Measurements from ENCODE around the gene ARL6IP5. TPM values are rescaled to one million over a fixed set of nuclear protein-coding genes. Genes with fewer than 3 reads are reported as not detected.

Gene ARL6IP5
- total and polyA plus RNA-seq, 2 donors from 2014 or later: 94.0 to 138 TPM

GRCh38 chr3:69085833-69086722 is 1.3 kb downstream of the ARL6IP5 start:
- Histone ChIP-seq H3K9me3 (ENCODE audit: control insufficient read depth in 2 of 3, insufficient read depth in 1 of 3, low read length in 3 of 3) (no peaks in the 10 kb centered on the region), H3K4me3 (ENCODE audit: low read length in 3 of 3) (peak overlapping the region; percentile 84 to 95 (median 88)), H3K36me3 (ENCODE audit: control insufficient read depth in 2 of 3, insufficient read depth in 3 of 3, low read length in 3 of 3) (no peaks in the 10 kb centered on the region), H3K4me1 (ENCODE audit: control insufficient read depth in 2 of 3, insufficient read depth in 2 of 3, low read depth in 1 of 3, low read length in 3 of 3) (peaks cover 0 to 29% (median 9%) of the 10 kb centered on the region in 3 donors), H3K9ac (ENCODE audit: low read length in 3 of 3) (peak overlapping the region; percentile 76 to 97 (median 80)), H3K27ac (ENCODE audit: low read depth in 2 of 2, low read length in 2 of 2) (peak overlapping the region; percentile 89 to 96), H3K27me3 (ENCODE audit: control insufficient read depth, insufficient read depth, low read length) (no peaks in the 10 kb centered on the region)
- FAIRE-seq: no peak
- DNase-seq: peak; percentile 22 to 93 (median 60)
- no peak for TF ChIP-seq CTCF (IDR thresholded peaks at IDR 0.05; ENCODE audit: borderline replicate concordance, extremely low read depth, insufficient read depth)
- intact Hi-C loops (cut with DNase I): no loop called here

- H3K27me3 ChIP-seq (ENCODE audit: control insufficient read depth, insufficient read depth, low read length): no peaks in the 10 kb centered on the region
- H3K36me3 ChIP-seq (ENCODE audit: control insufficient read depth in 2 of 3, insufficient read depth in 3 of 3, low read length in 3 of 3): no peaks in the 10 kb centered on the region
- no peak overlapping the region for H3K4me3 ChIP-seq (ENCODE audit: low read length in 3 of 3)
- no peaks in the 10 kb centered on the region for H3K9me3 ChIP-seq (ENCODE audit: control insufficient read depth in 2 of 3, insufficient read depth in 1 of 3, low read length in 3 of 3)
- peaks cover 0 to 28% (median 15%) of the 10 kb centered on the region in 3 donors for H3K4me1 ChIP-seq (ENCODE audit: control insufficient read depth in 2 of 3, insufficient read depth in 2 of 3, low read depth in 1 of 3, low read length in 3 of 3)
- intact Hi-C loops (cut with DNase I): no loop called here
- no peak for TF ChIP-seq CTCF (IDR thresholded peaks at IDR 0.05; ENCODE audit: borderline replicate concordance, extremely low read depth, insufficient read depth)
- FAIRE-seq (no peak), DNase-seq (no peak)
- peak overlapping the region; percentile 43 to 52 for H3K27ac ChIP-seq (ENCODE audit: low read depth in 2 of 2, low read length in 2 of 2)
- H3K9ac ChIP-seq (ENCODE audit: low read length in 3 of 3): no peak overlapping the region
Observed at GRCh38 chr3:69087030-69087791, 2.5 kb downstream of the ARL6IP5 start.

- no peak for TF ChIP-seq CTCF (IDR thresholded peaks at IDR 0.05; ENCODE audit: borderline replicate concordance, extremely low read depth, insufficient read depth)
- Histone ChIP-seq H3K4me1 (ENCODE audit: control insufficient read depth in 2 of 3, insufficient read depth in 2 of 3, low read depth in 1 of 3, low read length in 3 of 3) (peaks cover 0 to 29% (median 17%) of the 10 kb centered on the region in 3 donors), H3K9ac (ENCODE audit: low read length in 3 of 3) (no peak overlapping the region), H3K27ac (ENCODE audit: low read depth in 2 of 2, low read length in 2 of 2) (peak overlapping the region; percentile 2 to 49), H3K9me3 (ENCODE audit: control insufficient read depth in 2 of 3, insufficient read depth in 1 of 3, low read length in 3 of 3) (no peaks in the 10 kb centered on the region), H3K27me3 (ENCODE audit: control insufficient read depth, insufficient read depth, low read length) (no peaks in the 10 kb centered on the region), H3K36me3 (ENCODE audit: control insufficient read depth in 2 of 3, insufficient read depth in 3 of 3, low read length in 3 of 3) (no peaks in the 10 kb centered on the region), H3K4me3 (ENCODE audit: low read length in 3 of 3) (no peak overlapping the region)
- DNase-seq (no peak), FAIRE-seq (no peak)
- intact Hi-C loops (cut with DNase I): no loop called here
Observed at GRCh38 chr3:69088063-69088462, 3.3 kb downstream of the ARL6IP5 start.

Measured in kidney (tissue), 14 donors.